Germinal center (tissue), 1 donor: ENCODE data around the gene C5orf63.
"Not testable (repeated sequence)": the region's sequence is repeated elsewhere in the genome, so short reads cannot be mapped to it uniquely, and the experiment has no call there.

Source experiments
- DNase-seq: peaks from one replicate; pipeline ENCODE4 v3.0.0; 2012; ENCODE audit warnings: mixed read lengths, low spot score

C5orf63 gene

GRCh38 chr5:127072861-127073846 lies at the start of gene C5orf63:
Gene C5orf63 (minus strand): TSS chr5:127073502. CDS start chr5:127058995, 14,507 bp downstream.
- peak; percentile 88 for DNase-seq

DNA sequence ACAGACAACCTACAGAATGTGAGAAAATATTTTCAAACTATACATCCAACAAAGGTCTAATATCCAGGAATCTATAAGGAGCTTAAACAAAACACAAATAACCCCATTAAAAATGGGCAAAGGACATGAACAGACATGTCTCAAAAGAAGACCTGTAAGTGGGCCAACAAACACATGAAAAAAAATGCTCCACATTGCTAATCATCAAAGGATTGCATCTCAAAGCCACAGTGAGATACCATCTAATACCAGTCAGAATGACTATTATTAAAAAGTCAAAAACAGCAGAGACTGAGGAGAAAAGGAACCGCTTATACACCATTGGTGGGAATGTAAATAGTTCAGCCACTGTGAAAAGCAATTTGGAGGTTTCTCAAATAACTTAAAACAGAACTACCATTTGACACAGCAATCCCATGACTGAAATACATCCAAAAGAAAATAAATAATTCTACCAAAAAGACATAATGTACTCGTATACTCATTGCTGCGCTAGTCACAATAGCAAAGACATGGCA lies 39.1 kb upstream of the C5orf63 start:
- no peak for DNase-seq

- DNase-seq, result no peak
Measured at GRCh38 chr5:127111112-127111511, 37.8 kb upstream of the C5orf63 start.

- not testable (repeated sequence) for DNase-seq
Measured at GRCh38 chr5:127108624-127109260, 35.4 kb upstream of the C5orf63 start.

DNA sequence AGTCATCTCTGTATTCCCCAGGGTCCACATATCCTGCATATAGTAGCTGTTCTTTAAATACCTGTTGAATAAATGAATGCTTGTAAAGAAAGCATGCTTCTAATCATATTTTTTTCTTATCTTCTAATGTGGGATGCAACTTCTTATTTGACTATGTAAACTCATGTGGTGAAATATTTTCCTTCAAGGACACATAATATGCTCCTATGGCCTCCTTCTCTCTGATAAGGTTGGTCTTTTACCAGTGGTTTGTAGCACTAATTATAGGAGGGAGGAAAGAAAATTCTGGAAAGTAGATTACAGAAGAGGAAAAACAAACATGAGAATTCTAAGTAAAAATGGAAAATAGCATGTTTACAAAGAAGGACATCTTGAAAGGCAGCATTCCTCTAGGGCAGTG lies 28.6 kb upstream of the C5orf63 start:
- DNase-seq, result no peak

GRCh38 chr5:127101533-127101932 lies 28.2 kb upstream of the C5orf63 start:
- DNase-seq, result no peak

DNA sequence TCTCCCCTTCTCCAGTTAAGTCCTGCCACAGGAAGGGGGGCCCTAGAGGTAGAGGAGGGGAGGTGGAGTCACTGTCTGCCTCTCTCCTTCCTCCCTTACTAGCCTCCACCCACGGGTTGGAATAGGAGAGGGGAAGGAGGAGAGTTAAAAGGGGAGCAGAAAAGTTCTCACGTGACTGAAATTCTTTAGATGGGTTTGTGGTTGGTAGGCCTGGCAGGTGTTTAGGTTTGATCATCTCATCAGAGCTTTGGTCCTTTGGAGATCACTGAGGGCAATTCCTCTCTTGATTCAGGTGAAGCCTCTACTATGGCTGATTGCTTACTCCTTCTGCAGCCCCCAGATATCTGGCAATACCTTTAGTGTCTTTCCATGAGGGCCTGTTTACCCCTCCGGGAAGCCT lies 24.9 kb upstream of the C5orf63 start:
- no peak for DNase-seq

DNA sequence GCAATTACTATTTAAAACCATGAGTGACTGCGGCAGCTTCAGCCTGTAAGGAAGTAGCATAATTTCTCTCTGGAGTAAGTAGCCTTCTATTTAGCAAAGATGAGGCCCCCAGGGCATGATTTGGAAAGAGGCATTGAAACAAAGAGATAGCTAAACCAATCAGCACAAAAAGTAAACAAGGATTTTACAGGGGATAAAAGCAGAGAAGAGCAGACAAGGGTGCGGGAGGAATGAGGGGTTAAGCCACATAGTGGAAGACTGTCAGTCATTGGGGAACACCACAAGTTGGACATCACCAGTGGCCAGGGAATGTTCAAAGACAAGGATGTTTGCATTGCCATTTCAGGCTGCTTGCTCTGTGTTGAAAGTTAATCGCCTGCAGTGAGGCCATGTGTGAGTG lies 24.0 kb upstream of the C5orf63 start:
- DNase-seq, result no peak

DNA sequence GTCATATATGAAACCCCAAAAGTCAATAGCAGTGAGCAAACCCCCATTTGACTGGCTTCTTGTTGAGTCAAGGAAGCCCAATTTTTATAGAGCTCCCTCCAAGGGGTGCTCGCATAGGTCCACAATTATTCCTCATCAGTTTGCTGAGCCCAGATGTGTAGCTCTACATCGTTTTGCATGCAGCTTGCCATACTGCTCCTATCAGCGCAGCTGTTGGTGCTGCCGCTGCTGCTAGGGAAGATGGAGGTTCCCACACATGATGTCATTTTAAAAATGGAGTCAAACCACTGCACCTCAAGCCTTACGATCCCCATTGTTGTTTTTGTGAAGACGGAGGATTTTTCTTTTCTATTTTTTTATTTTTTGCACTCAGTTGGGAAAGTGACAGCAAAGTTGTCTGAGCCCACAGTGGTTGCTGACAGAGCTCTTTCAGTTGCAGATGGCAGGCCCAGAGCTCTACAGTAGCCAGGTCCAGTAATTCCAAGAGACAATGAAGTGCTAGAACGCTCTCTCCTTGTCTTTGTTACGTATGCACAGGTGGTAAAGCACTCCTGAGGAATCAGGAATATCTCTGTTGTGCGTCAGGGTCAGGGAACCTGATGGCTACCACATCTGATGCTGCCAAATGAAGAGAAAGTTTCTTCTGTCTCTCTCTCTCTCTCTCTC lies 23.2 kb upstream of the C5orf63 start:
- no peak for DNase-seq

DNA sequence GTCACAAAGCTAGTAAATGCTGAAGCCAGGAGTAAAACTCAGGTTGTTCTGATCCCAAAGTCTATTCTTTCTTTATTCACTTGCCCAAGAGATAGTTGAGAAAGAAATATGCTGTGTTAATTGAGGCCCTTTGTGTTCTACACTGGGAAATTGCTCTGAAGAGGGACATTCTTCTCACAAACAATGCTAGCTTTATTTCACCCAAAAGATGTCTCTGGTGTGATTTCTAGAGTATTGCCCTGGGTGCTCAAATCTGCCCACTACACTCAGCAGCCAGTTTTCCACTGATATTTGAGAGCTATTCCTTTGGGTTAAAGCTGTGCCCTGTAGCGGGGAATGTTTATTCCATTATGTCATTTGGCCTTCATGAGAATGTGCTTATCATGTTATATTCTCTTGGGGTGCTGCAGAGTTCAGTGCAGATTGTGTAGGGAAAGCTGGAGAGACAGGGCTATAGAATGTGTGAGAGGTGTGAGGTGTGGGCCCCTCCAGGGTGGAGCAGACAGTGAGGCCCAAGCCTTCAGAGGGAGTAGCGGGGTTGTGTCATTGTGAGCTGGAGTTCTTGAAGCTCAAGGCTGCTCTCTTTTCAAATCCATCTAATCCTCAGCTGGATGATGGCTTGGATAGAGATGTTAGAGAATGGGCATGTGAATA lies 21.0 kb upstream of the C5orf63 start:
- no peak for DNase-seq

GRCh38 chr5:127092690-127093089 lies 19.4 kb upstream of the C5orf63 start:
- DNase-seq, result no peak

DNA sequence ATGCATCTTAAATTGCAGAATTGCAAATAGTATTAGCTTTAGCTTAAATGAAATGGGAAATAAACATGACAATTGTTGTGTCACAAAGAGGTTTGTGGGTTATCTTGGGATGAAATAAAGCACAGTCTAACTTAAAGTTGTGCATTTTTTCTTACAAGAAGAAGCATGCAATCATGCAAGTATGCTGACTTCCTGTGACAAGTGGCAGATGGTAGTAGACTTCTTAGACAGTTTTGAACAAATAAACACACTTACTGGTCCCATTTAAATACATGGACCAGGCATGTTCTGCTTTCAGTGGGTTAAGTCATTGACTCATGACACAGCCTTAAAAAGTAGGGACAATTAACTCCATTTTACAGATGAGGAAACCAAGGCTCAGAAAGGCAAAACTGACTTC lies 15.9 kb upstream of the C5orf63 start:
- no peak for DNase-seq

DNA sequence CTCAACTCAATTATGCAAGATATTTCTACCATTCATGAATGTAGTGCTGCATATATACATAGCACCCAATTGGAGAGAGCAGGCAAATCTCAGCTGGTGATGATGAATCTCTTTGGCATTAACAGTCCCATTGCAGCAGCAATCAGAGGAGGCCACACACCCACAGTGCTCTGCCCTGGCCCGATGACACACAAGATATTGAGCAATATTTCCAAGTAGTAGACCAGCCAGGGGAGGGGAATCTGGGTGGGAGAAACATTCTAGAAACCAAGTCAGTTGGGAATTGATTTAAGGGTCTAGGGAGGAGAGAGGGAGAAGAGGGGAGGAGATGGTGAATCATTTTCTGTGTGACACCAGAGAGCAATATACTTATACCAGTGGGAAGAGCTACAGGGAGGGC lies 14.9 kb upstream of the C5orf63 start:
- DNase-seq, result no peak

DNA sequence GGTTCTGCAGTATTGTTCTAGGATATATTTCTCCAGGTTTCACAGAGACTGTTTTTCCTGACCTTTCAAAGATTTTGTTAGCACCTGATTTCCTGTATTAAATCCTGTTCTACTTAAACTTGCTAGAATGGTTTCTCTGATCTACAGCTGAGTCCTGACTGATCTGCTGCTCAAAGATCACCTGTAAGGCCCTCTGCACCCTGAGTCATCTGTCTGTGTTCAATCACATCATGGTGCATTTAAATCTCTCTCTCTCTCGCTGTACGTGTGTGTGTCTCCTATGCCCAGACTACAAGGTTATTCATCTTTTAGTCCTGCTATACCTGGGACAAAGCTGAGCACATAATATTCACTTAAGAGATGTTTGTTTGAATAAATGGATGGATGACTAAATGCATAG lies 13.3 kb upstream of the C5orf63 start:
- no peak for DNase-seq

- DNase-seq, result no peak
Measured at GRCh38 chr5:127085796-127086195, 12.5 kb upstream of the C5orf63 start.

GRCh38 chr5:127085371-127085770 lies 12.1 kb upstream of the C5orf63 start:
- DNase-seq, result no peak

- DNase-seq, result no peak
Measured at GRCh38 chr5:127084656-127085055, 11.4 kb upstream of the C5orf63 start.

GRCh38 chr5:127083711-127084110 lies 10.4 kb upstream of the C5orf63 start:
- DNase-seq, result no peak

GRCh38 chr5:127079994-127080491 lies 6.7 kb upstream of the C5orf63 start:
- DNase-seq, result no peak

DNA sequence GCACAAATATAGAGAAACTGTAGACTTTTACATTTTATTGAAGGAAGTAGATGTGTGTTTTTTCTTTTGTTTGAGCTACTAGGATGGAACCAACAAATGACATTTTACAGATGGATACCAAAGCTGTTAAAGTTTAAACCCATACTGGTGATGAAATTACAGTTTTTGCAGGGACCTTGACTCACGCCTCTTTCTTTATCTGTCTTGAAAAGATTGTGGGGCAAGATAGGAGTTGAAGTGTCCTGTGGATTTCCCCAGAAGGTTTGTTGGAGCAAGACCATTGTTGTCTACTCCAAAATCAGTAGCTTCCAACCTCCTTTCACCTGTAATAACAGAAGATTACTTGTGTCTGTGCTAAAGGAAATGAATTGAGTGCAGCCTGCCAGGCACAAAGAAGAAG lies 4.1 kb upstream of the C5orf63 start:
- no peak for DNase-seq

GRCh38 chr5:127076315-127077129 lies 3.2 kb upstream of the C5orf63 start:
- no peak for DNase-seq
